Endothelial cell of umbilical vein (primary cell): ENCODE data around the gene NCK2. TPM values are rescaled to one million over a fixed set of nuclear protein-coding genes. Genes with fewer than 3 reads are reported as not detected.

Experiments
- BruUV-seq: library from RNA; stranded (reverse); fragments of 400-500 nt; replicated peaks from 2 replicates; lab custom pipeline; 2021; lab: Mats Ljungman, UMichigan
- CTCF ChIA-PET: fragments of 300-600, 350-600 bp; sonication (Branson Sonifier 250); formaldehyde crosslinking; loops from one replicate; lab custom pipeline; 2021; ENCODE audit warnings: antibody characterized with exemption, inconsistent platforms; lab: Charles Lee
- POLR2A ChIA-PET: fragments of 300-600, 350-600 bp; sonication (Branson Sonifier 250); formaldehyde crosslinking; loops from one replicate; lab custom pipeline; 2021; ENCODE audit warnings: antibody characterized with exemption, inconsistent platforms; lab: Charles Lee
- DNase-seq: peaks from one replicate; pipeline ENCODE4 v3.0.0-alpha.2; 2011; ENCODE audit warnings: low read depth, low spot score
- FAIRE-seq: peaks from 2 replicates; lab custom pipeline; 2011; peaks lifted over from hg19 to GRCh38; lab: Jason Lieb, UNC
- H2AFZ ChIP-seq: 2 replicates; pipeline ENCODE4 v1.6.0; 2012; ENCODE audit warnings: low read depth, low read length, control low read depth, inconsistent platforms
- H3K27ac ChIP-seq: 2 replicates; pipeline ENCODE4 v1.5.1; 2011; ENCODE audit warnings: low read depth, mild to moderate bottlenecking, control low read depth, low read length, moderate library complexity; ENCODE audit not compliant: insufficient read depth
- H3K27me3 ChIP-seq, 2 experiments: 2 replicates each; pipeline versions ENCODE4 v1.6.0 to v1.6.1; 2011; ENCODE audit warnings: low read length in 2 of 2, mixed read lengths in 1 of 2; ENCODE audit not compliant: control insufficient read depth in 2 of 2, insufficient read depth in 2 of 2
- H3K36me3 ChIP-seq, 2 experiments: 2 replicates in 1 of 2; 3 replicates in 1 of 2; pipeline ENCODE4 v1.5.1; 2011; ENCODE audit warnings: low read length in 2 of 2, mild to moderate bottlenecking in 1 of 2, moderate library complexity in 1 of 2; ENCODE audit not compliant: control insufficient read depth in 2 of 2, insufficient read depth in 2 of 2; ENCODE audit errors: extremely low read depth in 1 of 2
- H3K4me1 ChIP-seq: 3 replicates; pipeline ENCODE4 v1.5.1; 2011; ENCODE audit warnings: mild to moderate bottlenecking, low read length; ENCODE audit not compliant: control insufficient read depth, insufficient read depth; ENCODE audit errors: extremely low read depth
- H3K4me2 ChIP-seq: 2 replicates; pipeline ENCODE4 v1.6.1; 2011; ENCODE audit warnings: low read length, control low read depth, mixed read lengths; ENCODE audit not compliant: insufficient read depth
- H3K4me3 ChIP-seq, 3 experiments: fragments of 200-600 bp in 1 of 3; sonication (generic), shearing (Covaris generic) in 1 of 3; replicated peaks in 1 of 3; 2 replicates each; pipeline ENCODE4 v1.5.1; 2011 to 2016; ENCODE audit warnings: control low read depth in 3 of 3, low read length in 3 of 3, mild to moderate bottlenecking in 2 of 3, inconsistent platforms in 1 of 3, low read depth in 1 of 3, moderate library complexity in 1 of 3; ENCODE audit not compliant: insufficient read depth in 1 of 3
- H3K79me2 ChIP-seq: 2 replicates; pipeline ENCODE4 v1.6.0; 2012; ENCODE audit warnings: low read length, inconsistent platforms; ENCODE audit not compliant: control insufficient read depth, insufficient read depth
- H3K9ac ChIP-seq: replicated peaks from 2 replicates; pipeline ENCODE3; 2011; ENCODE audit warnings: low read length, control low read depth; ENCODE audit not compliant: insufficient read depth; ENCODE audit errors: extremely low read depth
- H3K9me1 ChIP-seq: replicated peaks from 3 replicates; pipeline ENCODE4 v1.6.0; 2011; ENCODE audit warnings: mild to moderate bottlenecking, low read length; ENCODE audit not compliant: control insufficient read depth, insufficient read depth; ENCODE audit errors: extremely low read depth
- H3K9me3 ChIP-seq: replicated peaks from 2 replicates; pipeline ENCODE4 v1.5.1; 2012; ENCODE audit warnings: low read length, inconsistent platforms; ENCODE audit not compliant: control insufficient read depth, insufficient read depth
- H4K20me1 ChIP-seq: replicated peaks from 2 replicates; pipeline ENCODE3; 2011; ENCODE audit warnings: mild to moderate bottlenecking, low read length; ENCODE audit not compliant: control insufficient read depth, insufficient read depth; ENCODE audit errors: extremely low read depth
- EZH2 ChIP-seq: IDR thresholded peaks from 2 replicates; pipeline ENCODE4 v1.6.1; 2012; ENCODE audit warnings: borderline replicate concordance, low read depth, mild to moderate bottlenecking, moderate library complexity, low read length, inconsistent platforms; ENCODE audit not compliant: severe bottlenecking
- FOS ChIP-seq: IDR thresholded peaks from 2 replicates; pipeline ENCODE4 v1.6.1; 2011; ENCODE audit warnings: mild to moderate bottlenecking, low read length, moderate library complexity, borderline replicate concordance; ENCODE audit not compliant: insufficient read depth
- GATA2 ChIP-seq: IDR thresholded peaks from 2 replicates; pipeline ENCODE4 v1.7.0; 2011; ENCODE audit warnings: low read depth, mild to moderate bottlenecking, moderate library complexity, mixed read lengths, low read length; ENCODE audit not compliant: insufficient read length, insufficient read depth
- POLR2A ChIP-seq: IDR thresholded peaks from 2 replicates; pipeline ENCODE4 v1.6.1; 2012; ENCODE audit warnings: low read depth, mild to moderate bottlenecking, control low read depth, low read length
- POLR2AphosphoS5 ChIP-seq: IDR thresholded peaks from 2 replicates; pipeline ENCODE4 v1.6.1; 2012; ENCODE audit warnings: low read depth, mild to moderate bottlenecking, control low read depth, low read length, moderate library complexity; ENCODE audit not compliant: insufficient read depth
- dilution Hi-C: fragments of 300-500 bp; cut with MboI; formaldehyde crosslinking; loops from one replicate; pipeline ENCODE4 v1.15.0; 2019; ENCODE audit warnings: low sequenced_read_pairs; ENCODE audit not compliant: extremely low pct_ligation_motif_present
- intact Hi-C: fragments of 100-400 bp; cut with micrococcal nuclease; formaldehyde crosslinking; loops from one replicate; pipeline ENCODE4 v1.10.0; 2022
- polyA plus RNA-seq, 4 experiments: library from polyadenylated mRNA; depleted of rRNA in 3 of 4; stranded (reverse) in 3 of 4; unstranded in 1 of 4; fragments of >200 nt; gene quantifications; 2 replicates each; pipeline versions ENCODE4 v1.2.1 to v1.2.3, GENCODE V29; 2011 to 2012; ENCODE audit warnings: missing spikeins in 1 of 4
- total RNA-seq: library from RNA; stranded (reverse); gene quantifications from 2 replicates; pipeline ENCODE4 v1.2.3, GENCODE V29; 2021
- TF ChIP-seq, protein P1 (sequence below): IDR thresholded peaks from 2 replicates; pipeline ENCODE4 v1.6.1; 2011; ENCODE audit not compliant: insufficient read depth, insufficient read length
- TF ChIP-seq, protein P2 (sequence below), 2 donors: IDR thresholded peaks; 1 replicate in 1 of 2; 2 replicates in 1 of 2; pipeline ENCODE4 v1.5.1; 2011; ENCODE audit warnings: low read length in 2 of 2, mild to moderate bottlenecking in 2 of 2, moderate library complexity in 2 of 2, control low read depth in 1 of 2, inconsistent platforms in 1 of 2, low read depth in 1 of 2; ENCODE audit not compliant: insufficient read depth in 1 of 2; ENCODE audit errors: extremely low read depth in 1 of 2

Gene NCK2
- total and polyA plus RNA-seq, 2 donors (not counting 3 experiments of a cell fraction or from before 2014, with no cell fraction given), result 23.8 to 39.1 TPM

GRCh38 chr2:105730170-105730569 lies 14.5 kb upstream of the NCK2 start:
- dilution Hi-C loops (no loop called here), intact Hi-C loops (no loop called here)
- CTCF ChIA-PET, result interaction anchor here (0.8 to 1.1 kb wide), 2 partner anchors 10 to 154 kb away, joined by 3 read pairs; no protein-coding TSS in a partner anchor
- Histone ChIP-seq H3K4me2 (no peak overlapping the region), H2AFZ (no peak overlapping the region), H3K36me3 (no peaks in the 10 kb centered on the region), H3K9ac (no peak overlapping the region), H4K20me1 (no peaks in the 10 kb centered on the region), H3K27me3 (peaks cover 2 to 9% of the 10 kb centered on the region in 2 experiments), H3K79me2 (no peaks in the 10 kb centered on the region), H3K9me1 (no peaks in the 10 kb centered on the region), H3K4me1 (peaks cover 2% of the 10 kb centered on the region), H3K4me3 (no peak overlapping the region), H3K27ac (no peak overlapping the region), H3K9me3 (no peaks in the 10 kb centered on the region)
- no peak for FAIRE-seq
- TF ChIP-seq, protein P1, sequence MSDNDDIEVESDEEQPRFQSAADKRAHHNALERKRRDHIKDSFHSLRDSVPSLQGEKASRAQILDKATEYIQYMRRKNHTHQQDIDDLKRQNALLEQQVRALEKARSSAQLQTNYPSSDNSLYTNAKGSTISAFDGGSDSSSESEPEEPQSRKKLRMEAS, result no peak
- TF ChIP-seq, protein P2, sequence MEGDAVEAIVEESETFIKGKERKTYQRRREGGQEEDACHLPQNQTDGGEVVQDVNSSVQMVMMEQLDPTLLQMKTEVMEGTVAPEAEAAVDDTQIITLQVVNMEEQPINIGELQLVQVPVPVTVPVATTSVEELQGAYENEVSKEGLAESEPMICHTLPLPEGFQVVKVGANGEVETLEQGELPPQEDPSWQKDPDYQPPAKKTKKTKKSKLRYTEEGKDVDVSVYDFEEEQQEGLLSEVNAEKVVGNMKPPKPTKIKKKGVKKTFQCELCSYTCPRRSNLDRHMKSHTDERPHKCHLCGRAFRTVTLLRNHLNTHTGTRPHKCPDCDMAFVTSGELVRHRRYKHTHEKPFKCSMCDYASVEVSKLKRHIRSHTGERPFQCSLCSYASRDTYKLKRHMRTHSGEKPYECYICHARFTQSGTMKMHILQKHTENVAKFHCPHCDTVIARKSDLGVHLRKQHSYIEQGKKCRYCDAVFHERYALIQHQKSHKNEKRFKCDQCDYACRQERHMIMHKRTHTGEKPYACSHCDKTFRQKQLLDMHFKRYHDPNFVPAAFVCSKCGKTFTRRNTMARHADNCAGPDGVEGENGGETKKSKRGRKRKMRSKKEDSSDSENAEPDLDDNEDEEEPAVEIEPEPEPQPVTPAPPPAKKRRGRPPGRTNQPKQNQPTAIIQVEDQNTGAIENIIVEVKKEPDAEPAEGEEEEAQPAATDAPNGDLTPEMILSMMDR (IDR thresholded peaks at IDR 0.05; ENCODE audit: extremely low read depth in 1 of 2, insufficient read depth in 1 of 2, low read depth in 1 of 2, low read length in 2 of 2), result no peak
- no peak for TF ChIP-seq FOS
- no peak for TF ChIP-seq EZH2
- TF ChIP-seq POLR2A, result no peak
- TF ChIP-seq POLR2AphosphoS5, result no peak
- no peak for TF ChIP-seq GATA2
- POLR2A ChIA-PET, result no interaction called here
- BruUV-seq, result no TSS peak
- no peak for DNase-seq
